GM21423 (cell line): Measurements from ENCODE around the gene NEGR1.

Source experiments
- ATAC-seq: cut with Tn5 transposase; IDR thresholded peaks from one replicate; pipeline ENCODE4 v1.9.1; 2021; ENCODE audit warnings: mild to moderate bottlenecking, moderate library complexity; ENCODE audit not compliant: unreplicated experiment

NEGR1 gene

DNA sequence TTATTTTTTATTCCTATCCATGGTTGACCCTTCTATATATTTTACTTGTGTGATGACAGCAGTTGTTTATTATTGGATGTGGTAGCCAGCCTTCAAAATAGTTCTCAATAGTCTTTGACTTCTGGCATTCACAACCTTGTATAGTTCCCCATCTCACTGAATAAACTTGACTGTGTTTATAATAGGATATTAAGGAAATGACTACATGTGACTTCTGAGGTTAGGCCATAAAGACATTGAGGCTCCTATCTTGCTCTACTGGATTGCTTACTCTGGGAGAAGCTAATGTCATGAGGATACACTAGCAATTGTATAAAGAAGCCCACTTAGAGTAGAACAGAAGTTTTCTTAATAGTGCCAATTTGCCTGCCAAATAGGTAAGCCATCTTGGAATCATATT is 231.8 kb downstream of the NEGR1 start:
- no peak for ATAC-seq

GRCh38 chr1:72037745-72038343 is 244.5 kb downstream of the NEGR1 start:
- ATAC-seq: no peak

GRCh38 chr1:72034827-72035226 is 247.5 kb downstream of the NEGR1 start:
- ATAC-seq: no peak

GRCh38 chr1:72023063-72023930 is 259.0 kb downstream of the NEGR1 start:
- ATAC-seq: no peak

- ATAC-seq: no peak
Observed at GRCh38 chr1:72018562-72018961, 263.8 kb downstream of the NEGR1 start.

DNA sequence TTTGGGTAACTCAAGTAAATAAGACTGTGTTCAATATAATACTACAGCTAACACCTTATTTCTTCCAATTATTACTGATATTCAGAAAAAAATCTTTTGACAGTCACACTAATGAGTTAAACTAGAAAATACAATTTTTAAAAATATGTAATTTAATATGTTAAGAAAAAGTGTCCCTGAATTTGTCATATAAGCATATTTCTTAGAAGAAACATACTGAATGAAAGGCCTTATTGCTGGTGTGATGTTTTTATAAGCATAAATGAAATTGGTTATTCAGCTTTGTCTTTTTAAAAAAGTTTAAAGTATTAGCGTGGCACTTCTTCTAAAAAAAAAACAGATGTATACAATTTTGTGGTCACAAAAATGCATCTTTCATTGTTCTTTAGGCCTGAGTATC is 267.3 kb downstream of the NEGR1 start:
- ATAC-seq: no peak

DNA sequence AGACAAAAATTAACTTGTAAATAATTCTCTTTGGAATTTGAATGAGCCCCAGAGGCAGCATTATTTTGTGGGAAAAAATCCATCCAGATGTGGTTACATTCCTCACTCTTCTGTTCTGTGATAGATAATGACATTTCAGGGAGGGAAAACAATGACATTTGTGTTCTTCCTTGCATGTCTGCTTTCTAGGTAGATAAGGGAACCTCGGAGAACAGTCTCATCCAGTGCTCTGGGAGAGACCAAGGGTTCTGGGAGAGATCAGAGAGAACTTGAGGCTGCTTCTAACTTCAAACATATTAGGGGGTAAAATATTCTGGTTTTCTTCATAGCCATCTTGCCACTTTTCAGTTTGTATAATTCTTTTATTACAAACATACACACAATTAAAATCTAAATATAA is 269.2 kb downstream of the NEGR1 start:
- ATAC-seq: no peak

- ATAC-seq: no peak
Observed at GRCh38 chr1:72011721-72012120, 270.6 kb downstream of the NEGR1 start.

DNA sequence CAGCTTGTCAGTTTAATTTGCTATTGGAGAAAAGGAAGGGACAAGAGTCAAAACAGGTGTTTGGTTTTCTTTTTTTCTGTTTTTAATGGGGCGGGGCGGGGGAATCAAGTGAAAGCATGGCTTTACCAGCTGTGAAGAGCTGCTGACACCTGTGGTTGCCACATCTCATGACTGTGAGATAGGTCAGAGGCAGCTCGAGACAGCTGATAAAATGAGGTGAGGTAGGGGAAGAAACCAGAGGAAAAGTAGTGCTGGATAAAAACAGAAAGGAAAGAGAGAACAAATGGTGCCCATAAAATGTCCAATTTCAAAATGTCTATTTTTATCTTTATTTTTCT is 272.3 kb downstream of the NEGR1 start:
- no peak for ATAC-seq

- no peak for ATAC-seq
Observed at GRCh38 chr1:72009173-72010093, 272.9 kb downstream of the NEGR1 start.

GRCh38 chr1:72007312-72007711 is 275.0 kb downstream of the NEGR1 start:
- no peak for ATAC-seq

GRCh38 chr1:72006092-72006491 is 276.2 kb downstream of the NEGR1 start:
- no peak for ATAC-seq

- no peak for ATAC-seq
Observed at GRCh38 chr1:72003092-72003491, 279.2 kb downstream of the NEGR1 start.

- no peak for ATAC-seq
Observed at GRCh38 chr1:72000809-72001208, 281.5 kb downstream of the NEGR1 start.

- ATAC-seq: no peak
Observed at GRCh38 chr1:71994646-71995045, 287.7 kb downstream of the NEGR1 start.

DNA sequence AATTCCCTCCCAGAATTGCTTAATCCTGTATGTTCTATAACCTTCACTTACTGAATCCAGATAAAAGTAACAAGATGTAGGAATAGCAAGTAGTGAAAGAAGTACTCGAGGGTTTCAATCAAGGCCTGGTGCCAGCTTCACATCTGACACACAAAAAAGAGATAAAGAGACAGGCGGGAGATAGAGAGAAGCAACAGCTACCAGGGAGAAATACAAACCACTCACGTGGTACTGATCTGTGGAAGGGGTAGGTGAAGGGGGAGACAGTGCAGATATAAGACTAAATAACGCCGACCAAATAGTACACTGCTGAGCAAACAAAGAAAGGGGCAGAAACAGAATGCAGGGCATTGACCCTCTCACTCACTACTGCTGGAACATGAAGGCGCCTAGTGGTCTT is 295.2 kb downstream of the NEGR1 start:
- ATAC-seq: no peak

DNA sequence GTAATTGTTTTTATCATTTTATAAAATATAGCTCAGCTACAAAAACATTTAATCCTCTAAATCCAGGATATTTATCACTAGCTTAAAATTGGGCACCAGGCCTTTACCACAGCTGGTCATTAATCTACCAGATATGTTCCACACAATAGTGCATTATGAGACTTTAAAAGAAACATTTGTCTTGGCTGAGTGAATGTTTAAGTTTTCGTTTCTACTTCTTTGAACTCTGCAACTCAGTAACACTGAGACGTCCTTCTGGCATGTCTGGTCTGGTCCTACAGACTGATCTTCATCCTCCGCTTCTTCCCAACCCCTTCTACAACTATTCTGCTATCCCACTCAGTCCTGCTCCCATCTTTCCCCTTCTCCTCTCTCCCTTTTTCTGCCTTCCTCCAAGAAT is 296.2 kb downstream of the NEGR1 start:
- ATAC-seq: no peak

DNA sequence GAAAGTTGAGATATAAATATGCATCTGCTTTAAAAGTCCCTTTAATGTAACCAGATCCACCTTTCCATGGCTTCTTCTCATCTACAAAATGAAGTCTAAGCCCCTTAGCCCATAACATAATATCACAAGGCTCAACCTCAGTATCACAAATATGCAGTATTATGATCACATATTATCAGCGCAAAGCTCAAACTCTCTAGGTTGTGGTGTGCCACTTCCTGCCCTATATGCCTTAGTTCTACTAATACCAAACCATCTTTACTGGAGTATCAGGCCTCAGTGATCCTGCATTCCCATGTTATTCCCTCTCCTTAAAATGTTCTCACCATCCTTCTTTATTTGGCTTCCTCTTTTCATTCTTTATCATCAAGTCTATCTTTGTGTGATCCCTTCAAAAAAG is 301.8 kb downstream of the NEGR1 start:
- ATAC-seq: no peak

GRCh38 chr1:71979882-71980281 is 302.5 kb downstream of the NEGR1 start:
- no peak for ATAC-seq

DNA sequence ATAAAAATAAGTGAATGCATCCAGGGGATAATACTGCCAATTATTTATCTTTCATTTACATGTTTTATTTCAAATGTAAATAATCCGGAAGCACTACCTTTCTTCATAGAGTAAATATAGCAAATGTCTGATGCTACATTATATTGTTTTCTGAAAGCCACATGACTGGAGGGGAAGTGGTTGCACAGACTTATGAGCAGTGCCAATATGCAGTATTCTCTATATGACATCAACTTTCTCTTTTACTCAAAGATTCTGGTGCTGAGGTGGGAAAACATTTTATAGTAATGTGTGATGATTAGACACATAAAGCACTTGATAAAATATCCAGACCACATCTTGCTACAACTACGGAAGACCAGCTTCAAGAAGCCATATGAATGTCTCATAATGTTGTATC is 314.7 kb downstream of the NEGR1 start:
- peak; percentile 90 for ATAC-seq

- ATAC-seq: no peak
Observed at GRCh38 chr1:71964188-71964587, 318.2 kb downstream of the NEGR1 start.
